HG03575 (cell line): Measurements from ENCODE around the gene CHCHD3.

ENCODE experiments used
- ATAC-seq: cut with Tn5 transposase; IDR thresholded peaks from one replicate; pipeline ENCODE4 v1.9.1; 2021; ENCODE audit not compliant: unreplicated experiment, insufficient number of reproducible peaks, low FRiP score; ENCODE audit errors: extremely low read depth

The CHCHD3 gene

DNA sequence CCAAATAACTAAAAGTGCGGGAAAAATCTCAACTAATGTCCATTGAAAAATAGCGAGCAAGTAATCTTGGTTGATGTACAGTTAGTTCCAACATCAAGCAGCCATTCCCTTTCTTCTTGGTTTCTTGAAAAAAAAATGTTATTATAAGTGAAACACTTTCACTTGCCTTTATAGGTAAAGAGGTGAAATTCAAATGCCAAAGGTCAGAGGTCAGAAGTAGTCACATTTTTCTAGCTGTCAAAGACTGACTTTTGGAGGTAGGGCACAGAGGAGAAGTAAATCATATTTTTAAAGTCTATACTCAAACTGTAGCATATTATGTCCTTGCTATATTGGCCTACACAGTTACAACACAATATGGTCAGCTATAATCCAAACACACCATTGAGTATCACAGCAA, 62.3 kb downstream of the CHCHD3 start:
- no peak for ATAC-seq

DNA sequence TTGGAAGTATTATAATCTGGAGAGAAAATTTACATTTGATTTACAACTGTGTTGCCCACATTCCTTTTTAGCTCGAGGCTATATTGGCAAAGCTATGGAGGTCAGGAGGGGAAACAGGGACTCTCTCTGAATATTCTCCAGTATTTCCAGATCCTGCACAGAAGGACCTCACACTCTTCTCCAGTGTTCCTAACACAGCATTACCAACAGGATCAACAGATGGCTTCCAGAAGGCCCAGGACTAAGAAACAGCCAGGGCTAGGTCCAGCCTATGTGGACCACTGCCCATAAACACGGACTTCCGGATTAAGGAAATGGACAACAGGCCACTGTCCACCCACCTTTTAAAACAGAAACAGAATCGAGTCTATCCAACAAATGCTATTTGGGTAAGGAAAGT, 65.3 kb downstream of the CHCHD3 start:
- ATAC-seq: no peak

DNA sequence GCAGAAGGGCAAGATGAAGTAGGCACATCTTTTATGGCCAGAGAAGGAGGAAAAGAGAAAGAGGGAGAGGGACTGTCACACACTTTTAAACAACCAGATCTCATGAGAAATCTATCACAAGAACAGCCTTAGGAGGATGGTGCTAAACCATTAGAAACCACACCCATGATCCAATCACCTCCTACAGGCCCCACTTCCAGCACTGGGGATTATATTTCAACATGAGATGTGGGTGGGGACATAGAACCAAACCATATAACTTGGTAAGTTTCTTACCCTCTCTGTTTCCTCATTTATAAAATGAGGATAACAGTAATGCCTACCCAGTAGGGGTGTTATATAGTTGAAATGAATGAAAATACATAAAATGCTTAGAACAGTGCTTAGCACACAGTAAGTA, 66.0 kb downstream of the CHCHD3 start:
- ATAC-seq: no peak

DNA sequence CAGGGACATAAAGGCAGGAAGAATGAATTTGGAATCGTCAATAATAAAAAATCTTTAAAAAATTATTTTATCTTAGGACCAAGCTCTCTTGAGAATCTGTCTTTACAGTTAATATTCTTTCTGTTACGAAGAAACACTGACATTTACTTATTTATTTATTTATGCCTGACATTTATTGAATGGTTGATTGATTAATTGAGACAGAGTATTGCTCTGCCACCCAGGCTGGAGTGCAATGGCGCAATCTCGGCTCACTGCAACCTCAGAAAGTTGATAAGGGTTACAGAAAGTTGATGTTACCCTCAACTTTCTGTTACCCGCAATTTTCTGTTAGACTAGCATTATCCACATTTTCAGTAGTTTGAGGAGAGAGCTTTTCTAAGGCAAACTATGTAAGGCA, 70.1 kb downstream of the CHCHD3 start:
- ATAC-seq: no peak

DNA sequence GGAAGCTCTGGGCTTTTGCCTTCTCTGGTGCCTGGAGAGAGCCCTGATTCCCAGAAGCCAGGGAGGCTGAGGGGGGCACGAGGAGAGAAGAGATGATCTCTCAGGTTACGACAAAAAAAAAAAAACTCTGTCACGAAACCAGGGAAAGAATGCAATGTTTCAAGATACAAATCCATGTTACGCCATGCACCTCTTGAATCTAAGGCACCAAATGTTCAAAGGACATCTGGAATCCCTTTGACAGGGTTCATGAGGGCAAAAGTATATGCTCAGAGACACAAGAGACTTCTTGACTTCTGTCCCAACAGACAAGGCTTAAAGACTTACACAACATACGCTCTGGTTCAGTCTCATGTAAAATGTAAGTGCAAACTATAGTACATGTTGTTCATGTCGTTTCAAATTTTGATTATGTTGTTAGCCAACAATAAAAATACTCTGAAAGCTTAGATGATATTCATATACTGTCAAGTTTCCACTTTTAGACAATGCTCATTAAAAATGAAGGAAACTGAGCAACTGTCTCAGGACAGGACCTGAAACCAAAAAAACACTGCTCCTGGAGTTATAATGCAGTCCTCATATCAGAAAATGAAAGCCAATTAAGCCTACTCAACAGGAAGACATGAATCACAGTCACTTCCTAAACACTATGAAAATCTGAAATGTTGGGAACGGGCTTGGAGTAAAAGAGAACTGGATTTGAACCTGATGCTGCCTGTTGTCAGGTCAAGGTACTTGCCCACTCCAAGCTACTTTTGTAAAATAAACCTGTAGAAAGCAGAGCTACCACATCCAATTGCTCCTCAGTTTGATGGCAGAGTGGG, 72.3 kb downstream of the CHCHD3 start:
- no peak for ATAC-seq

DNA sequence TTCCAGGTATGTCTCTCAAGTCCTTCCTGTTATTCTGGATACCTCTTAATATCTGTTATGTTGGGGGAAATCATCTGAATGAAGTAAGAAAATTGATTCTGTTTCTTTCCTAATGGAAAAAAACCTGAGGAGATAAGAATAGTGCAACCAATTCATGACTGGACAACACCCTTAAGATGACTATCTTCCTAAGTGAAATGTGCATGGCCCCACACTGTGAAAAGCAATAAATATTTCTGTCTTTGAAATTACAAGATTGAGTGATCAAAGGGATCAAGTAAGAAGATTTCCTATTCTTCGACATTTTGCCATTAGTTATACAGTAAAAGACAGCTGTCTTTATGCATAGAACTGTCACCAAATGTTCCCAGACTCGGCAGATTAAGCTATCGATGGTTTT, 73.9 kb downstream of the CHCHD3 start:
- ATAC-seq: no peak

DNA sequence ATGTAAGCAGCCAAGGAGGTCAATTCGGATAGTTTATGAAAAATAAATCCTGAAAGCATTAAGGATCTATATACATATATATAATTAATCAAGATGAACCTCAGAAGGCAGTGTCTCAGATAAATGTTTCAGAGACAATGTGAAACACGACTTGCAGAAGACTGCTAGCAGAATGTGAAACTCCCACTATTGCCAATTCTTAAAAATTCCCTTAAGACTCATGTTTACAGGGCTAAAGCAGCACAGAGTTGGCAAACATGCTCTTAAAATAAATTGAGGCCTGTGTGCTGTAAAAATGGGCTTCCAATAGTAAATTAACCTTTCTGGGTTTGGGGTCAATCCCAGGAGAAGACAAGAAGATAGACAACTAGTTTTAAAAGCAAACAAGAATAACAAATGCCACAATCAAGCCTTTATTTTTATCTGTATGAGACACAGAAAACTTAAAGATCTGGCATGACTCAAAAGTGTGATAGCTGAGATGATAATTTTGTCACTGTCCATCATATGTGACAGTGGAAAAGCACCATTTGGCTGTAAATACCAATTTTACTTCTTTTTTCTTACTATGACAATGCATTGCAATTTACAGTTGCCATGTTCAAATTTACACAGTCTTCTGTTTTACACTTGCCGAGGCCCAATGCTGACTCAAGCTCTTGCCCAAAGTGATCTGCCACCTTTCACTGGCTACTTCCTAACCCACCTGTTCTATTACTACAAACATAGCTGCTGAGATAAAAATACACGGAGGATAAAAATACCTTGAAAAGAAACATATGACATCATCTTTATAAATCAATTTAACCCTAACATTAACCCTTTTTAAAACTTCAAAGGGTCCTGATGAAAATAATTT, 78.6 kb downstream of the CHCHD3 start:
- no peak for ATAC-seq

DNA sequence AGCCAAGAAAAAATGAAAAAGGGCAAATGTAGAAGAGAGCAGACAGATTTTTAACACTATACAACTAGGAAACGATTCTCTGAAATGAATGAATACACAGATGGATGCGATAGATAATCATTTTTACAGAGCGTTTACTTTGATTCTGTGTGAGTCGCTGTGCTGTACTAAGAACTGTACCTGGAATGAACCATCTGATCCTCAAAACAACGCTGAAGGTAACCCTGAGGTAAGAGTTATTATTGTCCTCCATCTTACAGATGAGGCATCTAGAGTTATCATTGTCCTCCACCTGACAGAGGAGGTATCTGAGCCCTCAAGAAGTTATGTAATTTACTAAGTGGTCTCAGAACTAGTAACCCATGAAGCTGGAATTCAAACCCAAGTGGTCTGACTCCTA, 80.2 kb downstream of the CHCHD3 start:
- no peak for ATAC-seq

DNA sequence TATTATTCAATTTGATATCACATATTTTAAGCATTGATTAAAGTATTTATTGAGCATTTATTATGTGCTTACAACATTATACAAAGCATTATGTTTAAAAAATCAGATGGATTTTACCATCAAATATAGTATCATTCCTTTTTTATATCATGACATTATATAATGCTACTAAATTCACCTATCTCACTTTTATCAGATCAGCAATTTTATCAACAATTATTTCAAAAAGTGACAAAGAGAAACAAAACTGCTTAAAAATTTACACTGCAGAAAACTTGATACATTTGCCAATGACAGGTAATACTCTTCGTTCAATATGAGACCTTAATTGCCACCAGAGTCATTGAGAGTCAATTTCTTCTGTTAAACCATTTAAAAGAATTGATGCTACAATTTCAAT, 82.0 kb downstream of the CHCHD3 start:
- ATAC-seq: no peak

DNA sequence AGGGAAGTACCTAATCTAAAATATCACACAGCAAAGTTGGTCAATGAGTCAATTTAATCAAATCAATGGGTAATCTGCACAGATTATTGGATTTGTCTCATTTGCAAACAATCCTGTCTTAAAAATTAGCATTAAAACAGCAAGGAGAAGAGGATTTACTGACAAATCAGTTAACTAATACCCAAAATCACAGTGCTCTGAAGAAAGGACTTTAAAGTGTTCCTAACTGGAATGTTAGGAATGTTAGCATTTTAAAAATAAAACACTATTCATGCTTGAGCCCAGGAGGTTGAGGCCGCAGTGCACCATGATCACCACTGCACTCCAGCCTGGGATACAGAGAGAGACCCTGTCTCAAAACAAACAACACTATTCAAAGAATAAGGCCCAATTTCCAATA, 83.1 kb downstream of the CHCHD3 start:
- ATAC-seq: no peak

DNA sequence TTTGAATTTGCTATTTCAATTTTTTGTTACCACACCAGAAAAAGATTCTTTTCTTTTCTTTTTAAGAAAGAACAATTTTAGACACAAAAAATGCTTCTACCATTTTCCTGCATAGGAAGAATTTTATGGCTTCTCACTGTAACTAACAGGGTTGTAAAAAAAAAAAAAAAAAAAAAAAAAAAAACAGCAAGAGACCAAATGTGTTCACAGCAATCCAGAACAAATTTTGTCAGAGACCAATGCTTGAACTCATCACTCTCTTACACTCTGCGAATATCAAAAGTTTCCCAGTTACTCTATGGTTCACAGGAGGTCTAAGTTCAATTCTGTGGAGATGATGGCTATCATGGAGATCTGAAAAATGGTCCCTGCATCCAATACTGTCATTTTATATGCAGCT, 84.4 kb downstream of the CHCHD3 start:
- no peak for ATAC-seq

DNA sequence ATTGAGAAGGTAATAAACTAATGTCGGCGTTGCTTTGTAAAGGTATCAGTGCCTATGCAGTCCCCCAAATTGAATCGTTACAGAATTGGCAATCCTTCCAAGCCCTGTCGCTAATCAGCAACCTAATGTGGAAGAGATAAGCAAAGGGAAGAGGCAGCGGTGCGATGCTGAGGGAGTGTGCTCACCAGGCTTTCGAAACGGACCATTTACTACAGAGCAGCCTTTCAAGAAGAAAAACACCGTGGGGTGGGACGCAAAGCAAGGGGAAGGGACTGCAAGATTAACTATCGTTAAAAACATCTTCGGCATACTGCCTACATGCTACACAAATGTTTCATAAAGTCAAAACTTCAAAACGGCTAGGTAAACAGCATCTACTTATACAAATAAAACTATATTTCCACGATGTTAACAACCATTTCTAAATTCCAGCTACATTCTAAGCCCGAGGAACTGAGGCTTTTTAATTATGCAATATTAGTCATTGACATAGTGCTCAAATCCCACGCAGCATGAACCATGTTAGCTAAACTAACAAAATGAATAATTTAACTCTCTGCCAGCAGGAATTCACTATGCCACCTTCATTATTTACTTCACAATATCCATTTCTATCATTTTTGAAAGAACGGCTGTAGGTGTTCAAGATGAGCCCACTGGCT, 85.2 kb downstream of the CHCHD3 start:
- ATAC-seq: no peak

DNA sequence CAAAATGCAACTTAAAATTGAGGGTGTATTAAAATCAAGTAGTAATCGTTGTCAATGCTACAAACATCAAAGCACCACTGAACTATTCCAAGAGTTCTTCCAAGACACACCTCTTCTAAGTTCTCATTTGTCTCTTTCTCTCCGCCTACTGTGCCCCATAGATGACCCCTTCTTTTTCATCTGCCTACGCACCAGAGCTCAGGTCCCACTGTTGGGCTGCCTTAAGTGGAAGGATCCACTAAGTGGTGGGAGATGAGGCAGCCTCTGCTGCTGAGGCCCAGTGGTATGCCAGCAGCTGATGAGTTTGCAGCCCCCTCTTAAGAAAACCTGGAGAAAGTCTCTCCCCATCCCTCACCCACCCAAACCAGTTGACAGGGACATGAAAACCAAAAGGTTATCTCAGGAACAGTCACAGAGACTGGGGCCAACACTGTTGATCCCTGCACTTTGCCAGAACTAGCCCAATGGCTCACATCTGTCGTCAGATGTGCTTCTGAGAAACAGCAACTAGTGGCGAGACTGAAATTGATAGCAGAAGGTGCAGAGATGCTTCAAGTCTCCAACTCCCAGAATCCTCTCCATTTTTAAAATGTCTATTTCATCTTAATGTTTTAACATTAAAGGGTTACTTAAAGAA, 88.4 kb downstream of the CHCHD3 start:
- no peak for ATAC-seq

DNA sequence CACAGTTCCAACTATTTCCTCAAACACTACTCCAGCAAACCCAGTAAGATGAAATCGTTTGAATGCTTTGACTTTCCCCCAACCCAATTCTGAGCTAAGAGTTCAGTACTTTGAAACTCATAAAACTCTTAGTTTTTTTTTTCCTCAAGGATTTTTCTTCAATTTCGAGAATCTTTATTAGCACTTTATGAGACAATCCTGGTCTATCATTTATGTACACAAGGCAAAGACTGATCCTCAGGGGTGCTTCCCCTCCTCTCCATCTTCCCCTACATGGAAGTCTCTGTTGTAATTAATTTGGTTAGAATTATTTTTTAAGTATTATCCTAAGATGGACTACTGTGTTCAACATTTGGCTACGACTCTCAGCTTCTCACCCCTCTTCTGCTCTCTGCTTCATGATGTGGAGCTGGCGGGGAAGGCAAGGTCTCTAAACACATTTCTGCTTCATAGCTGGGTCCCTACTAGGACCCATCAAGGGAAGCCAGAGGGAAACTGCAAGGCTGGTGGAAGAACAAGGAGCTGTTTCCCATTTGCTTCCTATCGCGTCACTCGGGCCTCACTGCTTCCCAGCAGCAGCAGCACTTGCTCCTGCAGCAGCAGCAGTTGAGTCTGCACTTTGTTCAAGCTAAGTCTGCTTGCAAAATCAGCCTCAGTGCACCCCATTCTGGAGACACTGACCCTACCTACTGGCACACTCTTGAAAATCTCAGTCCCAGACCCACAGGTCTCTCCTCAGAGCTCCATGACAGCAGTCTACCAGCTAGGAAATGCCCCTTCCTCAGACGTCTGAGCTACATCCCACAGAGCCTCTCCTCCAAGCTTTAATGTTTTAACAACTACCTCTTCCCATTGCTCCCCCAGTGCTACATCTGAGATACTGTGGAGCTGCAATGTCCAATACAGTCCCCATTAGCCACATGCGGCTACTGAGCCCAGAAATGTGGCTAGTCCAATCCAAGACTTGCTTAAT, 90.0 kb downstream of the CHCHD3 start:
- no peak for ATAC-seq

DNA sequence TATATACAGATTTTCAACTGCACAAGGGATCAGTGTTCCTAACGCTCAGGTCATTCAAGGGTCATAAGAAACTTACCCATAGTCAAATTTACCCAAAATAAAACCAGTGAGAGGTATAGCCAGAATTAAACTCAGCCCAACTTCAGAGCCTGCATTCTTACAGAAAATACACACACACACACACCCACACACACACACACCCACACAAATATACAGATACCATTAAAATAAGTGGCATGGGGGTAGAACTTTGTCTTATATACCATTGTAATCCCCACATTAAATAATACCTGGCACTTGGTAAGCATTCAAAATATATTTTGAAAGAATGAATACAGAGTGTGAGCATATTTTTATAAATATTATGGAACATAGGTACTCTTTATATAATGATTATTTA, 93.8 kb downstream of the CHCHD3 start:
- ATAC-seq: no peak

DNA sequence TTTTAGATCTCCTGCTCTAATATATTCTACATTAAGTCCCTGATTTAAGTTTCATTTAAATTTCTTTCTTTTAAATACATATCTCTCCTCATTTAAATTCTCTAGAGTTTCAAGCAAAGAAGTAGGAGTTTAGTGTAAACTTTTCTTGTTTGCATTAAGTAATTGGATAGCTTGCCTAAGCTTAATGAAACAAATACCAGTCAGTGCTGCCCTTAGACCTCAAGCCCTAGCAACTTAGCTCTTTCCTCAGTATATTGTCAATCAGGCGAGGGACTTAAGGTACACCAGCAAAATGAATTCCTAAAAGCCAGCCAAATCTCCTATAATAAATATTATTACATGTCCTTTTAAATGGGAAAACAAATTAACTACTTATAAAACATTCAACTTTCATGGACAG, 101.5 kb downstream of the CHCHD3 start:
- no peak for ATAC-seq

DNA sequence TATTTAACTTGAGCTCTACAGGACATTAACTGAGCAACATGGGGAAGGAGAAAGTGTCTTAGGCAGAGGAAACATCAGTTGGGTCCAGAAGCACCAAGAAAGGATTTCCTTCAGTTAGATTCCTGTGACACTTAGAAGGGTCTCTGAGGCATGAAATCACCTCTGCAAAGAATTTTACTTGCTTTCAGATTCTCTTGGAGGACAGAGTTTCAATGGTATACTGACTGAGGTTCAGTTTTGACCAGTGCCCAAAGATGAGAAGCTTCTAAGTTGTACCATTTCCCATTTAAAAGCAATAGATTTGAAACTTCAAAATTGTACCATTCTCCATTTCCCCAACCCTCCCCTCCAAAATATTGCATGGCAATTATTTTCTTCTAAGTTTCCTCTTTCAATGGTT, 102.4 kb downstream of the CHCHD3 start:
- ATAC-seq: no peak

DNA sequence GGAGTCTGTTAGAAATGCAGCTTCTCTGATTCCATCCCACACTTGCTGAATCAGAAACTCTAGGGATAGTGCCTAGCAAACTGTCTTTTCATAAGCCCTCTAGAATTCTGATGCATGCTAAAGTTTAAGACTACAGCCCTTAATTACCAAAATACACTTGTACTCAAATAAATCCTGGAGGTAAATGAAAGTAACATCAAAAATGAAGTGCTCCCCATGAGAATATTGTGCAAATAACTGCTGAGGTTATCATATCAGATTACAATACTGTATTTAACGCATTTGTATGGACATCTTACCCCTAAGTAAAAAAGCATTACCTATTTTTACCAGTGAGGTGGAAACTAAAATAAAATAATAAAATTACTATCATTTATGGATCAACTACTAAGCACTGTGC, 104.7 kb downstream of the CHCHD3 start:
- ATAC-seq: no peak
